ENCODE data around the gene C2CD2. TPM values are rescaled to one million over a fixed set of nuclear protein-coding genes. Genes with fewer than 3 reads are reported as not detected.

The C2CD2 gene
- total and polyA plus RNA-seq, 5 donors: 6.2 to 10.0 (median 8.3) TPM

DNA sequence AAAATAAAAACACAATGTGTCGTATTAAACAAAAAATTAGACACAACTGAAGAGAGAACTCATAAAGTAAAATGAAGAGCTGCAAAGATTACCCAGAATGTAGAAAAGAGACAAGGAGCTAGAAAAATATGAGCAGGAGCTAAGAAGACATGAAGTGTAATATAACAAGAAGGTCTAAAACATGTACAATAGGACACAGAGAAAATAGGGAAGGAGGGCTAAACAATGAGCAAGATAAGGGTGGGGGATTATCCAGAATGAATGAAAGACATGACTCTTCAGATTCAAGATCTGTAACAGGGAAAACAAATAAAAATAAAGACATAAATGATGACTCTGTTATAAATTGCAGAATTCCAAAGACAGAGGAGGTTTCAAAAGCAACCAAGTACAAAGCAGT is 112.9 kb downstream of the C2CD2 start:
- Histone ChIP-seq H3K9me3 (ENCODE audit: control insufficient read depth, low read length) (no peaks in the 10 kb centered on the region), H3K27me3 (ENCODE audit: control insufficient read depth, insufficient read depth) (no peaks in the 10 kb centered on the region), H3K4me3 (ENCODE audit: low read length) (no peak overlapping the region), H3K4me1 (ENCODE audit: control insufficient read depth, insufficient read depth, low read length) (no peaks in the 10 kb centered on the region), H3K27ac (ENCODE audit: low read length) (no peak overlapping the region)
- ATAC-seq (no peak), DNase-seq (no peak)
- intact Hi-C loops (cut with DNase I): no loop called here
- WGBS: 96% methylated on average over 1 of the region's 1 CpG

DNA sequence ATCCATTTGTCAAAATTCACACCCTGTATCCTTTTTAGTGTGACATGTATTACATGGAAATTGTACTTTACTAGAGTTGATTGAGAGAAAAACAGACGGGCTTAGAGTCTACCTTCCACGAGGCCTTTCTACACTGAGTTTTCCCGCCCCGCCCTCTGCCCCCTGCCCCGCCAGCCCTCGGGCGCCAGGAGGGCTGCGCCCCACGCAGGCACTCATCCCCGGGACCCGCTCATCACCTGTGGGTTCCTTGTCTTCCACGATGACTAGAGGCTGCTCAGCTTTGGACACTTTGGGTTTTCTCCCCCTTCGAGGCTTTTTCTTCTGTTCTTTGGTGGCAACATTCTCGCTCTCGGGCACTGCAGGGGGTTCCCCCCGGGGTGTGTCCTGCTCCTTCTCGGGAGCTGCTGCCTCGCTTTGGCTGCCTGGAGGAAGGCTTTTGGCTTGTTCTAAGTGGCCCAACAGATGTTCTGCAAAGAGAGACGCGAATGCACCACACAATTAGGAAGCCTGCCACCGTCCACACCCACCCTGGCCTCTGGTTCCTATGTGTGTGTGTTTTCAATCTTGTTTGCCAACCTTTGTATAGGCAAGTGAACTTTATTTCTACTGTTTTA is 114.3 kb downstream of the C2CD2 start:
- ATAC-seq: no peak
- no peak overlapping the region for H3K4me3 ChIP-seq (ENCODE audit: low read length)
- H3K27ac ChIP-seq (ENCODE audit: low read length): no peak overlapping the region

DNA sequence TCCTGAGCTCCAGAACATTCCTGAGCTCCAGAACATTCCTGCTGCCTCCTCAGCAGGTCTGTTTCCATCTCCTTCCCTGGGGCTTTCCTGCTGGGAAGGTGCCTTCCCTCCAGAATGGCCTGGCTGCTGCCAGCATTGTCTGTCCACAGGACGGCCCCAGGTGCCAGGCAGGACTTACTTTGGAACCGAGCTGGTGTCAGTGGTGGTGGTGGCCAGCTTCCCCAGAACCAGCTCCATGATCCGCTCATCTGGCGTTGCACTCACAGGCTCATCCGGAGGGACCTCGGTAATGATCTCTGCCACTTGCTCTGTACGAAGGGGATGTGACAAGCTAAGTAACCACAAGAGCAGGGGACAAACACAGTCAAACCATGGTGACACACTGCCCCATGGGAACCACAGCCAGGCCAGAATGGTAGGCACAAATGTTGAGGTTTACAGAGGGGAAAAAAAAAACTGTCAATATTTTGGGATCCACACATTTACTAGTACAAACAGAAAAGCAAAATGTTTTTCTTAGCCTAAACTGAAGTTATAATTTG is 116.0 kb downstream of the C2CD2 start:
- no peak for ATAC-seq
- no peak overlapping the region for H3K4me3 ChIP-seq (ENCODE audit: low read length)
- H3K4me1 ChIP-seq (ENCODE audit: control insufficient read depth, insufficient read depth, low read length): no peaks in the 10 kb centered on the region
- DNase-seq: no peak
- intact Hi-C loops (cut with DNase I): no loop called here
- H3K9me3 ChIP-seq (ENCODE audit: control insufficient read depth, low read length): no peaks in the 10 kb centered on the region
- WGBS: 89% methylated on average over 7 of the region's 7 CpGs
- H3K27ac ChIP-seq (ENCODE audit: low read length): no peak overlapping the region
- no peaks in the 10 kb centered on the region for H3K27me3 ChIP-seq (ENCODE audit: control insufficient read depth, insufficient read depth)

More for the DNA sequence above, 114.3 kb downstream of the C2CD2 start:
- intact Hi-C loops (cut with DNase I): no loop called here
- no peaks in the 10 kb centered on the region for H3K9me3 ChIP-seq (ENCODE audit: control insufficient read depth, low read length)
- no peaks in the 10 kb centered on the region for H3K4me1 ChIP-seq (ENCODE audit: control insufficient read depth, insufficient read depth, low read length)
- DNase-seq: no peak
- no peaks in the 10 kb centered on the region for H3K27me3 ChIP-seq (ENCODE audit: control insufficient read depth, insufficient read depth)
- WGBS: 92% methylated on average over 21 of the region's 21 CpGs

DNA sequence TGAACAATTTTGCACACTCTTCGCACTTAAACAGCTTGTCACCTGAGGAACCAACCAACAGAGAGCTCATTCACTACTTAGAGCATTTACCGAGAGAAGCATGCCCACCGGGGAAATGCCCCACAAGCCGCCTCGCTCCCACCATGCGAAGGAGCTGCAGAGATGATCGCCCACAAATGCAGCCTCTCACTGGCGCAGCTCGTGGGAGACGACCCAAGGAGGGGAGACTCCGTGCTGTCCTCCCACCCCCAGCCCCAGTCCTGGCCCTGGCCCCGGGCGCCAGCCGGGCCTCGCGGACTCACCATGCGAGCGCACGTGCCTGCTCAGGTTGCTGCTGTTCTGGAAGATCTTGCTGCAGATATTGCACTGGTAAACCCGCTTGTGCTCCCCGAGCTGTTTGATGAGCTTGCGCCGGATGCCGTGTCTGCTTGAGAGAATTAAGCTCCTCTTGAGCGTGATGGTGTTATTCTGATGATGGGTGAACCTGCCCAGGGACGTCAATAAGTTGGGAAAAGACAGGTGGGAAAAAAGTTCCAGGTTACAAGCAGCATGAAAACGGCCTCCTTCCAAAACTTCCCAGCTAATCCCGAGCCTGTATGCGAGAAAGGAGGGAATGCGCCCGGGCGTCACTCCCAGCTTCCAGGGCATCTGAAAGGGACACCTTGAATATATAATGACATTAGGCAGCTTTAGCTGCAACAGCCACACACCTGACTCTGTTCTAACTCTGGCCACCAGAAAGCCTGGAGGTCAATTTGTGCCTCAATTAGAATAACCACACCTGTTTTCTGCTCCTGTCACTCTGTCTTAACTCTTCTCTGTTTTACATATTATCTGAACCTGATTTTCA is 117.4 kb downstream of the C2CD2 start:
- DNase-seq (peak in 1 of 3 donors; percentile 41), ATAC-seq (no peak)
- WGBS: 93% methylated on average over 32 of the region's 32 CpGs

DNA sequence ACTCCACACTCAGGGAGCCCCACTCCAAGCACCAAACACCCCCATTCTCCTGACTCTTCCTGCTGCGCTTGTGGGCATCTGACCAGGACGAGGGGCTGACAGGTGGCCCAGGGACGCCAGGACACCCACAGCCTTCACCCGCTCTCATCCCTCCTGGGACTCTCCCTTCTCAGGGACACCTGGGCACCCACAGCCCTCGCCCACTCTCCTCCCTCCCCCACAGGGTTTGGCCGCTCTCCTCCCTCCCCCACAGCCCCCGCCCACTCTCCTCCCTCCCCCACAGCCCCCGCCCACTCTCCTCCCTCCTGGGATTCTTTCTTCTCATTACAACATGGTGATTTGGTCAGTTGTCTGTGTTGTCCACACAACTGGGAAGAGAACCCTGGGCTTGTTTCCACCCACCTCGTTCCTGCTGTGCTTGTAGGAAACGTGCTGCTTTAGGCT is 118.1 kb downstream of the C2CD2 start:
- Histone ChIP-seq H3K9me3 (ENCODE audit: control insufficient read depth, low read length) (no peaks in the 10 kb centered on the region), H3K4me1 (ENCODE audit: control insufficient read depth, insufficient read depth, low read length) (no peaks in the 10 kb centered on the region), H3K27me3 (ENCODE audit: control insufficient read depth, insufficient read depth) (no peaks in the 10 kb centered on the region), H3K27ac (ENCODE audit: low read length) (no peak overlapping the region), H3K4me3 (ENCODE audit: low read length) (no peak overlapping the region)
- DNase-seq: peak in 1 of 3 donors; percentile 25
- intact Hi-C loops (cut with DNase I): no loop called here
- 91% methylated on average over 10 of the region's 10 CpGs for WGBS
- no peak for ATAC-seq

More for the DNA sequence above, 117.4 kb downstream of the C2CD2 start:
- H3K9me3 ChIP-seq (ENCODE audit: control insufficient read depth, low read length): no peaks in the 10 kb centered on the region
- no peaks in the 10 kb centered on the region for H3K4me1 ChIP-seq (ENCODE audit: control insufficient read depth, insufficient read depth, low read length)
- intact Hi-C loops (cut with DNase I): no loop called here
- H3K27me3 ChIP-seq (ENCODE audit: control insufficient read depth, insufficient read depth): no peaks in the 10 kb centered on the region
- H3K4me3 ChIP-seq (ENCODE audit: low read length): no peak overlapping the region
- H3K27ac ChIP-seq (ENCODE audit: low read length): no peak overlapping the region

Other genes with a start within 250 kb of the C2CD2 start
- 1 to 10 TPM in 1 of 4 donors, under 1 TPM in 3; 0.86 to 1.2 (median 0.92) TPM for gene RIPK4, start 187.0 kb downstream of the C2CD2 start, total RNA-seq
- gene RIPK4, start 187.0 kb downstream of the C2CD2 start, polyA plus RNA-seq: 0.70 TPM
- gene PRDM15, start 74.7 kb downstream of the C2CD2 start, total RNA-seq: 1 to 10 TPM; 3.1 to 6.0 (median 4.0) TPM
- gene PRDM15, start 74.7 kb downstream of the C2CD2 start, polyA plus RNA-seq: 2.1 TPM
- 10 to 100 TPM in 2 of 4 donors, 1 to 10 TPM in 2; 6.8 to 15.2 (median 8.9) TPM for gene ZBTB21, start 56.3 kb upstream of the C2CD2 start, total RNA-seq
- gene ZBTB21, start 56.3 kb upstream of the C2CD2 start, polyA plus RNA-seq: 2.6 TPM
- not detected for gene UMODL1, start 117.3 kb upstream of the C2CD2 start, total RNA-seq
- not detected for gene UMODL1, start 117.3 kb upstream of the C2CD2 start, polyA plus RNA-seq

Data from right cardiac atrium (tissue), 5 donors.